A673 (cell line): ENCODE results near the gene MAGEA9B. TPM values are rescaled to one million over a fixed set of nuclear protein-coding genes. Genes with fewer than 3 reads are reported as not detected.
"Not testable (repeated sequence)": the region's sequence is repeated elsewhere in the genome, so short reads cannot be mapped to it uniquely, and the experiment has no call there.

Experiments
- BruUV-seq: library from RNA; stranded (reverse); fragments of 400-500 nt; replicated peaks from 2 replicates; lab custom pipeline; 2021; lab: Mats Ljungman, UMichigan
- CTCF ChIA-PET: fragments of 300-600 bp; sonication (Branson Sonifier 250); formaldehyde crosslinking; loops from one replicate; lab custom pipeline; 2022; ENCODE audit warnings: antibody characterized with exemption; lab: Charles Lee
- POLR2A ChIA-PET: fragments of 300-600 bp; sonication (Branson Sonifier 250); formaldehyde crosslinking; loops from one replicate; lab custom pipeline; 2022; ENCODE audit warnings: antibody characterized with exemption; ENCODE audit not compliant: low non-redundant PET; lab: Charles Lee
- DNase-seq: peaks from one replicate; pipeline ENCODE4 v3.0.0-alpha.2; 2015; ENCODE audit warnings: low spot score
- H3K27ac ChIP-seq: fragments of 200-600 bp; sonication (generic); 2 replicates; pipeline ENCODE4 v1.5.1; 2016; ENCODE audit warnings: mixed run types, low read depth, mild to moderate bottlenecking, mixed read lengths, antibody characterized with exemption, low read length; ENCODE audit not compliant: poor library complexity, severe bottlenecking
- H3K27me3 ChIP-seq: fragments of 200-600 bp; sonication (generic); replicated peaks from 2 replicates; pipeline ENCODE4 v1.6.1; 2017; ENCODE audit warnings: mixed run types, low read depth, mild to moderate bottlenecking, mixed read lengths, antibody characterized with exemption, low read length; ENCODE audit not compliant: insufficient read depth, poor library complexity
- H3K36me3 ChIP-seq: fragments of 200-600 bp; sonication (generic); 2 replicates; pipeline ENCODE4 v1.6.1; 2016; ENCODE audit warnings: mixed run types, mild to moderate bottlenecking, mixed read lengths, antibody characterized with exemption, low read length; ENCODE audit not compliant: insufficient read depth, poor library complexity, severe bottlenecking
- H3K4me1 ChIP-seq: fragments of 200-600 bp; sonication (generic); 2 replicates; pipeline ENCODE4 v1.6.1; 2017; ENCODE audit warnings: mixed run types, mild to moderate bottlenecking, mixed read lengths, antibody characterized with exemption, low read length; ENCODE audit not compliant: insufficient read depth, poor library complexity, severe bottlenecking
- H3K4me3 ChIP-seq: fragments of 200-600 bp; sonication (generic); 2 replicates; pipeline ENCODE4 v1.5.1; 2016; ENCODE audit warnings: low read depth, mixed run types, mild to moderate bottlenecking, mixed read lengths, low read length; ENCODE audit not compliant: poor library complexity, severe bottlenecking
- H3K9me3 ChIP-seq: fragments of 200-600 bp; sonication (generic); 2 replicates; pipeline ENCODE4 v1.6.1; 2016; ENCODE audit warnings: mixed run types, low read depth, mild to moderate bottlenecking, mixed read lengths, antibody characterized with exemption, low read length; ENCODE audit not compliant: poor library complexity, severe bottlenecking
- CTCF ChIP-seq: fragments of 300-800, 200-600 bp; sonication (generic); conservative IDR thresholded peaks from 2 replicates; pipeline ENCODE4 v1.5.1; 2017; ENCODE audit warnings: low read depth, mild to moderate bottlenecking, antibody characterized with exemption, low read length, moderate library complexity, mixed read lengths
- EZH2 ChIP-seq: fragments of 200-600 bp; sonication (generic); IDR thresholded peaks from 2 replicates; pipeline ENCODE4 v1.6.1; 2017; ENCODE audit warnings: borderline replicate concordance, low read depth, mild to moderate bottlenecking, mixed read lengths, antibody characterized with exemption, low read length; ENCODE audit not compliant: poor library complexity, severe bottlenecking
- intact Hi-C: fragments of 100-400 bp; cut with micrococcal nuclease; formaldehyde crosslinking; loops from one replicate; pipeline ENCODE4 v1.10.0; 2022; ENCODE audit not compliant: unreplicated experiment
- total RNA-seq: library from RNA; stranded (reverse); gene quantifications from 2 replicates; pipeline ENCODE4 v1.2.3, GENCODE V29; 2021

MAGEA9B gene
- total RNA-seq, 1 experiment from 2014 or later, result not detected

DNA sequence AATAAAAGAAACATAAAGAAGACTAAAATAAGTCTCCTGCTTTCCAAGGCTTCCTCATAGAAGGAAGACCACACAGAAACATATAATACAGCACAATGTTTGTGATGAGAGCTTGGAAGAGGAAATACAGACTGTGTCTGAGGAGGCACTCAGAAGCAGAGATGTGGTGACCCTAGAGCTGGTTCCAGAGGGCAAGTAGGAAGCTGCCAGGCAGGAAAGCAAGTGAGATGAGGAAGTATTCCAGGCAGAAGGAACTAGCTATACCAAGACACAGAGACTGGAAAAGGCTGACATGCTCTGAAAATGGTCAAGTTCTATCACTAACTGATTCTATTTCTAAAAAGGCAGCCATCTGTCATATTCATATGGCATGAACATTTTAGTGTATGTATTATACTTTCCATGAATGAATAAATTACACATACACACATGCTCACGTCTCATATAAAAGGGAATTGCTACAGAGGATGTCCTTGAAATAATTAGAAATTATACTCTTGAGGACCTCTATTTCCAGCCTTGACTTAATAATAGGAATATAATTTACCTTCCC, 24.4 kb upstream of the MAGEA9B start:
- H3K9me3 ChIP-seq, result no peaks in the 10 kb centered on the region
- POLR2A ChIA-PET, result no interaction called here
- no peaks in the 10 kb centered on the region for H3K36me3 ChIP-seq
- no peaks in the 10 kb centered on the region for H3K27me3 ChIP-seq
- CTCF ChIA-PET, result no interaction called here
- no peak overlapping the region for H3K27ac ChIP-seq
- DNase-seq, result no peak
- H3K4me1 ChIP-seq, result no peaks in the 10 kb centered on the region
- intact Hi-C loops, result no loop called here
- no peak overlapping the region for H3K4me3 ChIP-seq
- TF ChIP-seq CTCF (no peak), EZH2 (no peak)
- BruUV-seq, result no TSS peak

GRCh38 chrX:149610511-149610910, 23.3 kb upstream of the MAGEA9B start:
- Histone ChIP-seq H3K4me3 (no peak overlapping the region), H3K27me3 (no peaks in the 10 kb centered on the region), H3K4me1 (no peaks in the 10 kb centered on the region), H3K27ac (no peak overlapping the region), H3K36me3 (no peaks in the 10 kb centered on the region), H3K9me3 (no peaks in the 10 kb centered on the region)
- TF ChIP-seq CTCF (no peak), EZH2 (no peak)
- no peak for DNase-seq
- CTCF ChIA-PET, result no interaction called here
- intact Hi-C loops, result no loop called here
- BruUV-seq, result no TSS peak
- POLR2A ChIA-PET, result interaction anchor here (0.6 kb wide), 1 partner anchor 26 kb away, joined by 3 read pairs; no protein-coding TSS in a partner anchor

- CTCF ChIA-PET, result no interaction called here
- Histone ChIP-seq H3K36me3 (no peaks in the 10 kb centered on the region), H3K27ac (no peak overlapping the region), H3K9me3 (no peaks in the 10 kb centered on the region), H3K4me3 (no peak overlapping the region), H3K4me1 (no peaks in the 10 kb centered on the region), H3K27me3 (no peaks in the 10 kb centered on the region)
- intact Hi-C loops, result no loop called here
- no peak for DNase-seq
- BruUV-seq, result no TSS peak
- TF ChIP-seq CTCF, result no peak
- TF ChIP-seq EZH2, result no peak
- POLR2A ChIA-PET, result no interaction called here
Observed at GRCh38 chrX:149607699-149608098, 20.4 kb upstream of the MAGEA9B start.

DNA sequence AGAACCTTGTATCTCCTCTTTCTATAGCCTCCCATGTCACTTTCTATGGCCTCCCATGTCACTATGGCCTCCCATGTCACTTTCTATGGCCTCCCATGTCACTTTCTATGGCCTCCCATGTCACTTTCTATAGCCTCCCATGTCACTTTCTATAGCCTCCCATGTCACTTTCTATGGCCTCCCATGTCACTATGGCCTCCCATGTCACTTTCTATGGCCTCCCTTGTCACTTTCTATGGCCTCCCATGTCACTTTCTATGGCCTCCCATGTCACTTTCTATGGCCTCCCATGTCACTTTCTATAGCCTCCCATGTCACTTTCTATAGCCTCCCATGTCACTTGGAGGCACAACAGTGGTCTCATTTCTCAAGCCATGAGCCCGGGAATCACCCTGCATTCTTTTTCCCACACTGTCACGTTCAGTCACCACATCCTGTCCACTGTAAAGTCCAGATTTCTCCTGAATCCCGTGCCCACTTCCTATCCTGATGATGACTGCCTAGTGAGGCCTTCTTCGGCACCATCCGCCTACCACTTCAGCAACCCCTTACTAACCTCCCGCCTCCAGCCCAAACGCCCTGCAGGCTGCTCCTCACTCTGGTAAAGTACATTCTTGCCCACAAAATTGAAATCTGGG, 18.1 kb upstream of the MAGEA9B start:
- H3K4me3 ChIP-seq, H3K4me1 ChIP-seq, H3K9me3 ChIP-seq, H3K27me3 ChIP-seq, H3K27ac ChIP-seq, DNase-seq, CTCF ChIA-PET, POLR2A ChIA-PET, intact Hi-C loops, H3K36me3 ChIP-seq, BruUV-seq: not testable (repeated sequence)

- BruUV-seq, H3K27ac ChIP-seq, H3K9me3 ChIP-seq, DNase-seq, H3K36me3 ChIP-seq, H3K4me1 ChIP-seq, H3K27me3 ChIP-seq, CTCF ChIA-PET, intact Hi-C loops, POLR2A ChIA-PET, H3K4me3 ChIP-seq: not testable (repeated sequence)
Observed at GRCh38 chrX:149598603-149599002, 11.3 kb upstream of the MAGEA9B start.
